H1 (cell line): ENCODE results near the gene FGF2. TPM values are rescaled to one million over a fixed set of nuclear protein-coding genes. Genes with fewer than 3 reads are reported as not detected.

Source experiments
- CTCF ChIA-PET: fragments of 300-600 bp; sonication (Branson Sonifier 250); formaldehyde crosslinking; loops from one replicate; lab custom pipeline; 2021; ENCODE audit not compliant: partially characterized antibody; lab: Charles Lee
- POLR2A ChIA-PET: fragments of 300-600 bp; sonication (Branson Sonifier 250); formaldehyde crosslinking; loops from one replicate; lab custom pipeline; 2021; ENCODE audit warnings: inconsistent platforms; ENCODE audit not compliant: partially characterized antibody; lab: Charles Lee
- DNase-seq, 2 experiments: peaks; one replicate each; pipeline versions ENCODE4 v3.0.0 to v3.0.0-alpha.2; 2010 to 2022; ENCODE audit warnings: low spot score in 2 of 2, low read depth in 1 of 2, mixed read lengths in 1 of 2
- FAIRE-seq: peaks from 2 replicates; lab custom pipeline; 2011; peaks lifted over from hg19 to GRCh38; lab: Jason Lieb, UNC
- H2AFZ ChIP-seq: 2 replicates; pipeline ENCODE4 v1.8.1; 2012; ENCODE audit warnings: low read length, inconsistent platforms
- H2AK5ac ChIP-seq: 2 replicates; pipeline ENCODE4 v1.6.1; 2013; ENCODE audit warnings: low read depth, low read length
- H2BK120ac ChIP-seq: replicated peaks from 2 replicates; pipeline ENCODE3; 2013; ENCODE audit warnings: low read depth, low read length, inconsistent platforms
- H2BK12ac ChIP-seq: 2 replicates; pipeline ENCODE4 v1.6.1; 2013; ENCODE audit warnings: low read depth, low read length
- H2BK15ac ChIP-seq: 2 replicates; pipeline ENCODE4 v1.6.1; 2013; ENCODE audit warnings: low read length
- H2BK20ac ChIP-seq: 2 replicates; pipeline ENCODE4 v1.6.1; 2013; ENCODE audit warnings: low read length
- H2BK5ac ChIP-seq: 2 replicates; pipeline ENCODE4 v1.6.1; 2013; ENCODE audit warnings: low read depth, low read length
- H3K14ac ChIP-seq: 2 replicates; pipeline ENCODE4 v1.6.1; 2013; ENCODE audit warnings: inconsistent platforms; ENCODE audit not compliant: insufficient read length
- H3K18ac ChIP-seq: 2 replicates; pipeline ENCODE4 v1.6.1; 2013; ENCODE audit warnings: low read length; ENCODE audit errors: extremely low read depth
- H3K23ac ChIP-seq: 2 replicates; pipeline ENCODE4 v1.6.1; 2013; ENCODE audit warnings: inconsistent platforms; ENCODE audit not compliant: insufficient read length
- H3K23me2 ChIP-seq: 2 replicates; pipeline ENCODE4 v1.6.1; 2013; ENCODE audit warnings: low read depth, low read length
- H3K27ac ChIP-seq: 2 replicates; pipeline ENCODE4 v1.6.1; 2011; ENCODE audit warnings: low read depth, low read length, inconsistent platforms
- H3K27me3 ChIP-seq, 4 experiments: replicated peaks in 1 of 4; 1 replicate in 1 of 4; 2 replicates in 3 of 4; pipeline versions ENCODE4 v1.6.1 to v1.8.1; 2011 to 2013; ENCODE audit warnings: low read length in 3 of 4, mild to moderate bottlenecking in 3 of 4, inconsistent platforms in 2 of 4, mixed read lengths in 2 of 4, moderate library complexity in 1 of 4; ENCODE audit not compliant: control insufficient read depth in 3 of 4, insufficient read depth in 3 of 4; ENCODE audit errors: extremely low read depth in 1 of 4
- H3K36me3 ChIP-seq, 4 experiments: 2 replicates each; pipeline versions ENCODE4 v1.6.1 to v1.8.1; 2011 to 2013; ENCODE audit warnings: mild to moderate bottlenecking in 4 of 4, low read length in 3 of 4, moderate library complexity in 2 of 4, control low read depth in 1 of 4, inconsistent platforms in 1 of 4; ENCODE audit not compliant: insufficient read depth in 4 of 4, control insufficient read depth in 2 of 4
- H3K4ac ChIP-seq: replicated peaks from 2 replicates; pipeline ENCODE3; 2013; ENCODE audit warnings: low read length, low read depth, mixed read lengths, inconsistent platforms; ENCODE audit not compliant: insufficient read length
- H3K4me1 ChIP-seq, 4 experiments: replicated peaks in 1 of 4; 1 replicate in 1 of 4; 2 replicates in 3 of 4; pipeline versions ENCODE4 v1.6.1 to v1.8.1; 2011 to 2013; ENCODE audit warnings: low read length in 3 of 4, inconsistent platforms in 2 of 4, mixed read lengths in 1 of 4; ENCODE audit not compliant: insufficient read depth in 4 of 4, control insufficient read depth in 3 of 4
- H3K4me2 ChIP-seq, 2 experiments: 2 replicates each; pipeline versions ENCODE4 v1.6.1 to v1.8.1; 2011 to 2013; ENCODE audit warnings: low read depth in 2 of 2, low read length in 2 of 2, control low read depth in 1 of 2, inconsistent platforms in 1 of 2, mild to moderate bottlenecking in 1 of 2; ENCODE audit not compliant: insufficient read depth in 1 of 2
- H3K4me3 ChIP-seq, 4 experiments: fragments of 200-600, 300-600 bp in 1 of 4; sonication (generic), shearing (Covaris generic), sonication (Bioruptor Twin) in 1 of 4; 2 replicates each; pipeline versions ENCODE4 v1.5.1 to v1.8.1; 2011 to 2016; ENCODE audit warnings: low read length in 4 of 4, low read depth in 3 of 4, control low read depth in 2 of 4, inconsistent platforms in 2 of 4, mild to moderate bottlenecking in 2 of 4, mixed read lengths in 1 of 4, moderate library complexity in 1 of 4; ENCODE audit not compliant: insufficient read depth in 2 of 4; ENCODE audit errors: extremely low read depth in 1 of 4
- H3K56ac ChIP-seq: replicated peaks from 2 replicates; pipeline ENCODE3; 2013; ENCODE audit warnings: low read depth, mild to moderate bottlenecking, mixed read lengths, low read length, inconsistent platforms; ENCODE audit not compliant: insufficient read length
- H3K79me1 ChIP-seq: 2 replicates; pipeline ENCODE4 v1.6.1; 2013; ENCODE audit warnings: low read depth, low read length, control low read depth
- H3K79me2 ChIP-seq, 2 experiments: 2 replicates each; pipeline versions ENCODE4 v1.6.1 to v1.8.1; 2012 to 2013; ENCODE audit warnings: low read length in 2 of 2, mild to moderate bottlenecking in 2 of 2, inconsistent platforms in 1 of 2; ENCODE audit not compliant: insufficient read depth in 2 of 2, control insufficient read depth in 1 of 2
- H3K9ac ChIP-seq, 4 experiments: replicated peaks in 1 of 4; 1 replicate in 1 of 4; 2 replicates in 3 of 4; pipeline versions ENCODE4 v1.6.1 to v1.8.1; 2011 to 2013; ENCODE audit warnings: low read depth in 3 of 4, low read length in 3 of 4, control low read depth in 2 of 4, mild to moderate bottlenecking in 2 of 4, moderate library complexity in 2 of 4, inconsistent platforms in 1 of 4; ENCODE audit errors: extremely low read depth in 1 of 4
- H3K9me3 ChIP-seq, 2 experiments: 2 replicates each; pipeline versions ENCODE4 v1.6.1 to v1.8.1; 2012 to 2013; ENCODE audit warnings: mild to moderate bottlenecking in 2 of 2, moderate library complexity in 2 of 2, control low read depth in 1 of 2, inconsistent platforms in 1 of 2, low read depth in 1 of 2, low read length in 1 of 2, mixed read lengths in 1 of 2; ENCODE audit not compliant: insufficient read depth in 2 of 2
- H4K20me1 ChIP-seq, 2 experiments: replicated peaks in 1 of 2; 2 replicates each; pipeline versions ENCODE3 to v1.8.1; 2011 to 2013; ENCODE audit warnings: inconsistent platforms in 2 of 2, low read length in 2 of 2, mild to moderate bottlenecking in 1 of 2; ENCODE audit not compliant: insufficient read depth in 2 of 2, control insufficient read depth in 1 of 2
- H4K5ac ChIP-seq: 2 replicates; pipeline ENCODE4 v1.6.1; 2013; ENCODE audit warnings: low read length, low read depth, mixed read lengths, inconsistent platforms; ENCODE audit not compliant: insufficient read length
- H4K8ac ChIP-seq: 2 replicates; pipeline ENCODE4 v1.8.0; 2013; ENCODE audit warnings: mild to moderate bottlenecking, moderate library complexity, low read length, inconsistent platforms; ENCODE audit not compliant: insufficient read depth; ENCODE audit errors: extremely low read depth
- H4K91ac ChIP-seq: replicated peaks from 2 replicates; pipeline ENCODE3; 2013; ENCODE audit warnings: low read length, mixed read lengths, inconsistent platforms; ENCODE audit not compliant: insufficient read length
- ASH2L ChIP-seq: fragments of 200-600, 300-600 bp; sonication (generic); IDR thresholded peaks from one replicate; pipeline ENCODE4 v1.7.1; 2017; ENCODE audit warnings: low read length
- CHD1 ChIP-seq: IDR thresholded peaks from 2 replicates; pipeline ENCODE4 v1.6.1; 2012; ENCODE audit warnings: low read depth, low read length, improper control_type of control experiment
- CREB1 ChIP-seq: IDR thresholded peaks from 2 replicates; pipeline ENCODE4 v1.6.1; 2012; ENCODE audit warnings: inconsistent platforms
- CTBP2 ChIP-seq: IDR thresholded peaks from 2 replicates; pipeline ENCODE4 v1.7.0; 2011; ENCODE audit warnings: borderline replicate concordance, mild to moderate bottlenecking, moderate library complexity, mixed read lengths, low read length; ENCODE audit not compliant: insufficient read depth, insufficient read length
- EZH2 ChIP-seq: fragments of 200-600 bp; sonication (generic); IDR thresholded peaks from 2 replicates; pipeline ENCODE4 v1.7.1; 2012; ENCODE audit warnings: low read depth, mild to moderate bottlenecking, moderate library complexity, low read length, inconsistent platforms; ENCODE audit not compliant: severe bottlenecking
- MAFK ChIP-seq: IDR thresholded peaks from 2 replicates; pipeline ENCODE4 v1.6.1; 2012; ENCODE audit warnings: low read depth, mild to moderate bottlenecking, improper control_type of control experiment, low read length
- RFX5 ChIP-seq: IDR thresholded peaks from 2 replicates; pipeline ENCODE4 v1.6.1; 2011; ENCODE audit warnings: low read depth, low read length, improper control_type of control experiment, borderline replicate concordance
- WGBS, 2 experiments: shearing (Covaris generic) in 1 of 2; methylation state at CpG; one replicate each; pipeline versions ENCODE4 v1.1.6 to v1.1.7; 2013 to 2015; ENCODE audit warnings: low lambda C conversion rate in 2 of 2, mixed read lengths in 2 of 2, inconsistent platforms in 1 of 2, low coverage in 1 of 2, missing lambda C conversion rate in 1 of 2; ENCODE audit not compliant: insufficient replicate concordance in 2 of 2, insufficient coverage in 1 of 2, insufficient read length in 1 of 2; ENCODE audit errors: extremely low coverage in 1 of 2, missing lambda C conversion rate in 1 of 2; 5-methylcytosine and 5-hydroxymethylcytosine counted together
- polyA plus RNA-seq, 7 experiments: library from polyadenylated mRNA; depleted of rRNA in 3 of 7; stranded (reverse) in 5 of 7; unstranded in 2 of 7; fragments of >200 nt in 5 of 7; fragments of 200-250 nt in 2 of 7; gene quantifications; 1 replicate in 5 of 7; 2 replicates in 1 of 7; 4 replicates in 1 of 7; pipeline versions ENCODE4 v1.2.1 to v1.2.3, GENCODE V29; 2011 to 2013; ENCODE audit warnings: missing spikeins in 2 of 7, mixed read lengths in 2 of 7
- total RNA-seq: library from RNA; stranded (reverse); fragmentation: NEBNext Ultra II Directional; extraction: Animal tissue kit (Norgen Biotek cat#: 25700); gene quantifications from 2 replicates; pipeline ENCODE4 v1.2.1, GENCODE V29; 2021
- TF ChIP-seq, protein P1 (sequence below): IDR thresholded peaks from 2 replicates; pipeline ENCODE4 v1.6.1; 2011; ENCODE audit warnings: low read depth, mild to moderate bottlenecking, low read length; ENCODE audit not compliant: insufficient read depth

Gene FGF2
- total and polyA plus RNA-seq, 2 of the 8 experiments (the other 6 are each of a cell fraction or from before 2014, with no cell fraction given): 23.4 to 145 TPM

DNA sequence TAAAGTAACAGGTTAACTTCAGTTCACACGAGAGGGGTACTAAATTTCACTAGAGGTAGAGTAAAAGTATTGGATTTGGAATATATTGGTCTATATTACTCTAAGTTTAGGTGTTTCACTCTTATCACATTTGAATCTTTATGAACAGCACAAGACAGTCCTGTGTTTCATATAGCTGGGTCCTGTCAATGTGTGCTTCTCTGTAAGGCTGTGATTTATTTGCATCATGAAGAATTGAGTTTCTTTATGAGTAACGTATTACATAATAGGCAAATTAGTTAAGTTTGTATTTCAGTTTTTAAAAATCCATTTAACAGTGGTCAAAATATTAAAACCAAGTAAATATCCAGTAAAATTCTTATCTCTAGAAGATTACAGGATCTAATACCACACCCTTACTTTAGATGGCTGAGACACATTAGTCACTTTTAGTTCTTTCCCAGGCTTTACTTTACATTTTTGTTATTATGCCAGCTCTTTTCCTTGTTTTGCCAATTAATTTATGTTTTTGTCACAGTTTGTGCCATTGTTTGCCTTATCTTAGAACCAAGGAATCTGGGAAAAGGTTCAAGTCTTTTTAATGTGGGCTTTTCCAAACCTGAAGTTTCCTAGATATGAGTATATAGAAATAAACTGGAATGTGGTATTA, 63.6 kb downstream of the FGF2 start:
- Histone ChIP-seq H2BK5ac (no peak overlapping the region), H3K9me3 (no peaks in the 10 kb centered on the region), H3K9ac (no peak overlapping the region), H3K27me3 (peaks cover 0 to 2% (median 0%) of the 10 kb centered on the region in 4 experiments; a peak in 1 of 7 replicates), H2BK15ac (no peak overlapping the region), H2BK120ac (no peak overlapping the region), H4K91ac (no peak overlapping the region), H2AK5ac (no peak overlapping the region), H3K4ac (no peak overlapping the region), H4K5ac (no peak overlapping the region), H2BK20ac (no peak overlapping the region), H3K18ac (no peak overlapping the region), H3K79me2 (peaks cover 0 to 63% of the 10 kb centered on the region in 2 experiments; a peak in 2 of 4 replicates), H2BK12ac (no peak overlapping the region), H3K36me3 (peaks cover 0 to 94% (median 30%) of the 10 kb centered on the region in 4 experiments; a peak in 6 of 8 replicates), H3K4me1 (no peaks in the 10 kb centered on the region), H3K27ac (no peak overlapping the region), H3K14ac (no peak overlapping the region), H3K4me2 (no peak overlapping the region), H4K8ac (no peak overlapping the region), H3K23me2 (no peaks in the 10 kb centered on the region), H3K79me1 (peaks cover 2% of the 10 kb centered on the region; the same call in 1 of the 2 replicates), H3K4me3 (no peak overlapping the region), H3K56ac (no peak overlapping the region), H3K23ac (no peak overlapping the region), H2AFZ (no peak overlapping the region), H4K20me1 (peaks cover 6 to 8% of the 10 kb centered on the region in 2 experiments)
- FAIRE-seq (no peak), DNase-seq (no peak)
- POLR2A ChIA-PET: interaction anchor here (0.8 kb wide), 1 partner anchor 9 kb away, joined by 3 read pairs; no protein-coding TSS in a partner anchor
- 91% methylated on average over 2 of the region's 2 CpGs; no CpG with 5 or more reads in 1 of the 2 experiments for WGBS, 2 experiments
- CTCF ChIA-PET: no interaction called here
- TF ChIP-seq RFX5: no peak
- TF ChIP-seq ASH2L: no peak
- TF ChIP-seq CREB1: no peak
- TF ChIP-seq EZH2: no peak
- no peak for TF ChIP-seq MAFK
- TF ChIP-seq, protein P1, sequence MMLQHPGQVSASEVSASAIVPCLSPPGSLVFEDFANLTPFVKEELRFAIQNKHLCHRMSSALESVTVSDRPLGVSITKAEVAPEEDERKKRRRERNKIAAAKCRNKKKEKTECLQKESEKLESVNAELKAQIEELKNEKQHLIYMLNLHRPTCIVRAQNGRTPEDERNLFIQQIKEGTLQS: no peak
- no peak for TF ChIP-seq CHD1
- no peak for TF ChIP-seq CTBP2
